Measurements from ENCODE around the gene UPF1.

DNA sequence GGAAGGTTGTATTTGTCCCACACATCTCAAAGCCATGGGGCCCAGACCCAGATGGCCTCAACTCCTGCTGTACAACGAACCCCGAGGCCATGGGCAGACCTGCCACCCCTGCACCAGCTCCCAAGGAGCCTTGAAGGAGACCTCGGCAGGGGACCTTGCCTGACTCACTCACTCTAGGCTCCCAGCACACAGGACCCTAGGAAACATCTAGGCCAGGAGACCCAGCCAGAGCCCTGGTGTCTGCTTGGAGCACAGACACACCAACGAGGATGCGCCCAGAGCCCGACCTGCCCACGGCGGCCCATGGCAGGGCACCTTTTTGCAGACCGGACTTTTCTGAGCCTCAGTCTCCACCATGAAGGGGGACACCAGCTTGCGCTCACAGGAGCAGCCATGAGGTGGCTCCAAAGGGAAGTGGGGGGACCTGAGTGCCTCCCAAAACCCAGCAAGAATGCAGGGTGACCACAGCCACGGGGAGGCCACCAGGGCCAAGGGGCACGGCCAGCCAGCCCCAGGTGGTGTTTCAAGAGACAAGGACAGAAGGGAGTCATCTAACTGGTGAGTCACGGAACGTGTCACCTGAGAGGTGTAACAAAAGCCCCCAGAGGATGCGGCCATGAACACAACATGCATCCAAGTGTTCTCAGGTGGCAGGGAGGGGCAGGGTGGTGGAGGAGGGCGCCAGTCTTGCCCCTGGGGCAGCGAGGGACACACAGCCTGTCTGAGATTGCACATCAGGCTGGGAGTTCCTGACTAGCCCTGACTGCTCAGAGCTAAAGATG lies 69.1 kb downstream of the UPF1 start:
- no peak for TF ChIP-seq CTCF (conservative IDR thresholded peaks at IDR 0.05; ENCODE audit: low read length)
- no peak for TF ChIP-seq EZH2phosphoT487 (IDR thresholded peaks at IDR 0.05; ENCODE audit: borderline replicate concordance, low read depth, low read length)

Measured in OCI-LY7 (cell line).